ENCODE data around the gene STAB1. TPM values are rescaled to one million over a fixed set of nuclear protein-coding genes. Genes with fewer than 3 reads are reported as not detected.
A peak's percentile ranks its signal among the peaks of the same experiment; 100 is the strongest.

STAB1 gene
- total RNA-seq, 1 donor from 2014 or later: 0.07 TPM

DNA sequence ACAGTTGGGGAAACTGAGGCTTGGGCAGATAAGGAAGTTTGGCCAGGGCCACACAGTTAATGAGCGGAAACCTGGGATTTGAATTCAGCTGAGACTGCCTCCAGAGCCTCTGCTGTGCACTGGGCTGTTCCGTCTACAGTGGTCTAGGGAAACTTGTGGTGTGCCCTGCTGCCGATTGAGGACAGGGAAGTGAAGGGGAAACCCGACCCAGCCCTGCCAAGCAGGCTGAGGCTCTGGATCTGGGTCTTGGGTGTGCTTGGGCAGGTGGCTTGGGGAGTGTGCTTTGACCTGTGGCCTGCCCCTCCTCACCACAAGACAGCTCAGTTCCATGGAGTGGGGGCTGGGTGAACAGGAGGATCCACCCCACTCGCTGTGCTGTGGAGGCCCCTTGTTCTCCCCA lies 22.1 kb upstream of the STAB1 start:
- H3K36me3 Mint-ChIP-seq (ENCODE audit: low read depth): peaks cover 42% of the 10 kb centered on the region
- no peak overlapping the region for H3K27ac Mint-ChIP-seq
- H3K4me3 Mint-ChIP-seq: no peak overlapping the region
- no peaks in the 10 kb centered on the region for H3K9me3 Mint-ChIP-seq
- DNase-seq: no peak
- H3K27me3 Mint-ChIP-seq: no peaks in the 10 kb centered on the region
- intact Hi-C loops (cut with micrococcal nuclease): no loop called here
- peaks cover 4% of the 10 kb centered on the region for H3K4me1 Mint-ChIP-seq

DNA sequence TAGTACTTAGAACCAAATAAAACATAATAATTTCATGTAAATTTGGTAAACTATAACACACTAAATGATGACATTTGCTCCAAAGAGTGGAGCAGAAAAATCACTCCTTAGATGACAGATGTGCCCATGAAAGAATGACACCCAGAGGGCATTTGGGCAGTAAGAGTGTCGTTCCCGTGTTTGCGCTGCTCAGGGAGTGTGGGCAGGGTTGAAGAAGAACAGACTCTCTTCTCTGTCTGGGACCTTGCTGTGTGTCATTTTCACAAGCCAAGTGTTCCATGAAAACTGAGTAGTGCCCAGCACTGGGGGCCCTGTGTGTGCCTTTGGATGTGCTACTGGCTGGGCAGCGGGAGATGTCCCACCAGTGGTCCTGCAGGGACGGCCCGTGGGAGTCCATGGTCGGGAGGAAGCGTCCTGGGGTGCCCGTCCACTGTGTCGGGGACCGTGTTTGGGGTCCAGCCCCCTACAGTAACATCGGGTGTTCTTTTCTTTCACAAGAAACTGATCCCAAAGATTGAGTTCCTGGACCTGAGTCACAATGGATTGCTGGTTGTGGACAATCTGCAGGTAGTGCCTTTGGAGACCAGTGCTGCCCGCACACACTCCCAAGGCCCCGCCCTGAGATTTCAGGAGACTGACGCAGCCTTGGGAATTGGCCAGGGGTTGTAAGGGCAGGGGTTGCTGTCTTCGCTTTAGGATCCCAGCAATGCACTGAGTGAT lies 17.9 kb upstream of the STAB1 start:
- peaks cover 62% of the 10 kb centered on the region for H3K36me3 Mint-ChIP-seq (ENCODE audit: low read depth)
- H3K9me3 Mint-ChIP-seq: no peaks in the 10 kb centered on the region
- no peak for DNase-seq
- no peak overlapping the region for H3K27ac Mint-ChIP-seq
- no peak overlapping the region for H3K4me3 Mint-ChIP-seq
- H3K4me1 Mint-ChIP-seq: no peaks in the 10 kb centered on the region
- H3K27me3 Mint-ChIP-seq: no peaks in the 10 kb centered on the region
- intact Hi-C loops (cut with micrococcal nuclease): no loop called here

DNA sequence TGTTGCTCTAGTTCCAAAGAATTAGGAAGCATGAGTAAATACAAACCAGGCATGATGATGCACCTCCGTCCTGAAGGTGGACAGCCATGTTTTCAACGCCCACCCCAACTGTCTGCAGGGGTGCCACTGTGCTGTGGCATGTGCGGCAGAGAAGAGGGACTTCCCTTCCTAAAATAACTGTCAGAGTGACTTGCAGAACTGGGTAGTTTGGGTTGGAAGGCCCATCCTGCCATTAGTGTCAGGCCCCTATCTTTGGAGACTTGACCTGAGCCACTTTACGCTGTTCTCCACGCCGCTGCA lies 17.4 kb upstream of the STAB1 start:
- no peaks in the 10 kb centered on the region for H3K27me3 Mint-ChIP-seq
- H3K27ac Mint-ChIP-seq: no peak overlapping the region
- H3K36me3 Mint-ChIP-seq (ENCODE audit: low read depth): peaks cover 63% of the 10 kb centered on the region
- no peak overlapping the region for H3K4me3 Mint-ChIP-seq
- H3K9me3 Mint-ChIP-seq: no peaks in the 10 kb centered on the region
- H3K4me1 Mint-ChIP-seq: no peaks in the 10 kb centered on the region
- DNase-seq: no peak
- intact Hi-C loops (cut with micrococcal nuclease): no loop called here

DNA sequence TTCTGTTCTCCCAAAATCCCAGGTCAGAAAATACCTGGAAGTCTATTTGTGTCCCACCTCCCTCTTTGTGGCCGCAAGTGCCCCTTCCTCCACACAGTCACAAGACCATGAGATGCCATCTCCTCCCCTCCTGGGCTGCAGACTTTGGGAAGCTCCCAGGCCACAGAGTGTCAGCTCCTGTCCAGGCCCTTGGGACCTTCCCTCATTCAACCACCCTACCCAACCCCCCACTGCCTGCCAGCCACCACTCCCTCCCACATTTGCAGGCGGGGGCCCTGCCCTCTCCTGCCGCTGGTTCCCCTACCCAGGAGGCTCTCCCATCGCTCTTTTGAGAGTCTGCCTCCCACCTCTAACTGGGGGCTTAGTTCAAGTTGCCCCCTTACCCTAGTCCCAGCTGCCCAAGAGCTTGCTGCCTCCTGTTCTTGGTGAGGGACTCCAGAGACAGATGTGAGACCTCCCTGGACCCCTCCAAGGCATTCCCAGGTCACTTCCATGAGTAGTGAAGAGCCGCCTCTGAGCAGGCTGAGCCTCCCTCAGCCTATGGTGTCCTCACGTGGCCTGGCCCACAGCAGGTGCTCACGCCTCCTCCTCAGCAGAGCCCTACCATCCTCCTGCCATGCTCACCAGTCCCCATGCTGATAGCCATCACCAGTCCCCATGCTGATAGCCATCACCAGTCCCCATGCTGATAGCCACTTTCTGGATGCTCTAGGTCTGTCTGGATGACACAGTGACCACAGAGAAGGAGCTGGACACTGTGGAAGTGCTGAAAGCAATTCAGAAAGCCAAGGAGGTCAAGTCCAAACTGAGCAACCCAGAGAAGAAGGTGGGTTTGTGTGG lies 15.9 kb upstream of the STAB1 start:
- Mint-ChIP-seq H3K4me3 (no peak overlapping the region), H3K27me3 (no peaks in the 10 kb centered on the region), H3K36me3 (ENCODE audit: low read depth) (peaks cover 60% of the 10 kb centered on the region), H3K9me3 (no peaks in the 10 kb centered on the region), H3K27ac (no peak overlapping the region), H3K4me1 (no peaks in the 10 kb centered on the region)
- intact Hi-C loops (cut with micrococcal nuclease): no loop called here
- no peak for DNase-seq

DNA sequence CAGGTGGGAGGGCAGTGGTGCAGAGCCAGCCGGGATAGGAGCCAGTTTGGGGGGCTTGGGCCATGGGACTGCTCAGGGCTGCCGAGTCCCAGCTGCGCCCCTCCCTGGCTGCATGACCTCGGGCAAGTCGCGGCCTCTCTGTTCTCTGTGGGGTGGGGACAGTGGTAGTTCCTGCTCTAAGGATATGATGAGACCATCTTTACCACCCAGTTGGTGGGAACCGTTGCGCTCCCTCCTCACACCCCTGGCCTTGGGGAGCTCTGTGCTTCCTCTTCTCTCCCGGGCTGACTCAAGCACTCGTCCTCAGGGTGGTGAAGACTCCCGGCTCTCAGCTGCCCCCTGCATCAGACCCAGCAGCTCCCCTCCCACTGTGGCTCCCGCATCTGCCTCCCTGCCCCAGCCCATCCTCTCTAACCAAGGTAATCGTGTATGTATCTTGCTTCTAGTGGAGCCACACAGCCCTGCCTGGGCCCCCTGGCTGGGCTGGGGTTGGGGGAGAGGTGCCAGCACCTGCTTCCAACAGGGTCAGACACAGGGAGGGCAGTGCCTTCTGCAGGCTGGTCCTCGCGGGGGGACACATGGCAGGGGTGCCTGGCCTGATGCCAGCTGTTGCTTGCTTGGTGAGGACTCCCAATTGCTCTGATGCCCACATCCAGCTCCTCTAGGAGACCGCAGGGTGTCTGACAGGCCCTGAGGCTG lies 15.1 kb upstream of the STAB1 start:
- peaks cover 58% of the 10 kb centered on the region for H3K36me3 Mint-ChIP-seq (ENCODE audit: low read depth)
- DNase-seq: no peak
- no peaks in the 10 kb centered on the region for H3K27me3 Mint-ChIP-seq
- no peak overlapping the region for H3K27ac Mint-ChIP-seq
- H3K4me1 Mint-ChIP-seq: no peaks in the 10 kb centered on the region
- H3K9me3 Mint-ChIP-seq: no peaks in the 10 kb centered on the region
- intact Hi-C loops (cut with micrococcal nuclease): no loop called here
- no peak overlapping the region for H3K4me3 Mint-ChIP-seq

DNA sequence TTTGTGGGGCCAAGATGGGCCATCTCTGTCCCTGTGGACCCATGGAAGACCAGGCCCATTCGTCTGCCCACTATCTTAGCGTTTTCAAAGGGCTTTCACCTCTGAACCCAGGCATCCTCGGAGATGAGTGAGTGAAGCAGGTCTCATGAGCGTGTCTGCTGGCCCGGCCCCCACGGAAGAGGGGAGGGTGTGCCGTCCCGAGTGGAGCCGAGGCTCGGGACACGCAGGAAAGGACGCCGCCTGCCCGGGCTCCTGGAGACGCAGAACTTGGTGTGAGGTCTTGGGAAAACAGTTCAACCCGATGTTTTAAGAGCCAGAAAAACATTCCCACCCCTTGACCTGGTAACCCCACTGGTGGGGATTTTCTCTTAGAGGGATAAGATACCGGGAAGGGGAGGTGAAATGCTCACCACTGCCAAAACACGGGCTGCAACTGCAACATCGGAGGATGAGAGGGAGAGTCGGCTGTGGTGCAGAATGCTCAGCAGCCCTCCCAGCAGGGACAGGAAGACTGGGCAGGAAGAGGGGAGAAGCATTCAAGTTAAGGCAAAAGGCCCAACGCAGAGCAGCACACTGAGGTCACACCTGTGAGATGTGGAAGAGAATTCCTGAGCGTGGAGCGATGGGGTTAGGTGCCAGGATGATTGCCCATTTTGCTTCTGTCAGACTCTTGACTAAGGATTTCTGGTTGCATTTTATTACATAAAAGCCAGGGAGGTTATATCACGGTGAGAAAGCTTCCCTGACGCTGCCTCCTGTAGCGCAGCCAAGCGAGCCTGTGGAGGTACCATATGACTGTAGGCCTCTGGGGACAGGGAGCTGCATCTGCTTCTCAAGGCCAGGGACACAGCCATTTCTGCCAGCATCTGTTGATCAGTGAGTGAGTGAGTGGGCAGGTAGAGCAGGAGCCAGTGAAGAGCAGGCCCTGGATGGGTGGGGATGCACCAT lies 14.1 kb upstream of the STAB1 start:
- no peaks in the 10 kb centered on the region for H3K4me1 Mint-ChIP-seq
- no peaks in the 10 kb centered on the region for H3K9me3 Mint-ChIP-seq

DNA sequence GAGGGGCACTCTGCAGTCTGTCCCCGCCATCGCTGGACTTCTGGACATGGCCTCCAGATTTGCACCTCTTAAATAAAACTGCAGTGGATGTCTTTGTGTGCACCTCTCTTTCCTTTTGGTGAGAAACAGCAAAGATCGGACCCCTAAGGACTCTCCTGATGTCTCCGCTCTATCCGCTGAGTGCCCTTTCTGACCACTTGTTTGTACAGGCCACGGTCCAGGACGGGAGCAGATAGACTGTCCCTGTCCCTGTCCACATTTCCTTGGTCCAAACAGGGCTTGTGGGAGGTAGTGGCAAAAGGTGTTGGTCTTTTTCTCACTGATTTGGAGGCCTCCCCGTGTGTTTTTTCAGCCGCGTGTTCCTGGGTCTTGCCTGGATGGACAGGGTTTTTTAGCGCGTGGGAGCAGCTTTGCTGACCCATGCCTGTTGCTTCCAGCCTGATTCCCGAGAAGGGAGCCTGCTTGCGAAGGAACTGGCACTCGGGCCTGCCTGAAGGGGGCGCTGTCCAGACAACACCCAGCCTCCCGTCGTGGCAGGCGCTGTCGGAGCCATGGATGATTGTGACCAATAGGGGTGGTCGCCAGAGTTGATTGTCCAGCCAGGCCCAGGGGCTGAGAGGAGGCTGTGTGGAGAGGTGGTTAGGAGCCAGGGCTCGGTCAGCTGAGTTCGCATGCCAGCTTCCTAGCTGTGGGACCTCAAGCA lies 13.2 kb upstream of the STAB1 start:
- peaks cover 53% of the 10 kb centered on the region for H3K36me3 Mint-ChIP-seq (ENCODE audit: low read depth)
- H3K27ac Mint-ChIP-seq: no peak overlapping the region
- intact Hi-C loops (cut with micrococcal nuclease): no loop called here
- no peaks in the 10 kb centered on the region for H3K27me3 Mint-ChIP-seq
- H3K4me1 Mint-ChIP-seq: no peaks in the 10 kb centered on the region
- DNase-seq: peak; percentile 67
- no peak overlapping the region for H3K4me3 Mint-ChIP-seq
- H3K9me3 Mint-ChIP-seq: no peaks in the 10 kb centered on the region

More for the DNA sequence above, 14.1 kb upstream of the STAB1 start:
- intact Hi-C loops (cut with micrococcal nuclease): no loop called here
- no peak for DNase-seq
- Mint-ChIP-seq H3K4me3 (no peak overlapping the region), H3K36me3 (ENCODE audit: low read depth) (peaks cover 55% of the 10 kb centered on the region), H3K27ac (no peak overlapping the region), H3K27me3 (no peaks in the 10 kb centered on the region)

DNA sequence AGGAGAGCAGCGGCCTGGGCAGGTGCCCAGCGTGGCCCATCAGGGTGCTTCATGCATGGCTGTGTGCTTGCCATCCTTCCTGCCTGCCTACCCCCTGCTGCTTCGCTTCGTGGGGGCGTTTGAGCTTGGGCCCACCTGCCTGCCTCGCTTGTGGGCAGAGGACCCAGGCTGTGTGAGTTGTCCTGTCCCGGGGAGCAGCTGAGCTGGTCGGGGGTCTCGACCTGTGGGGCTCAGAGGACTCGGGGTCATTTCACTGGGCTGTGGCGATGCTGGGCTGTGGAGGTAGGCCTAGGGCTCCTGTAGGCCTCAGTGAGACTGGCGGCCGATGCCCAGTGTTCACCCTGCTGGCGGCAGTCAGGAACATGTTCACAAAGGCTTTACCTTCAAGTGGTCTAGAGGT lies 12.1 kb upstream of the STAB1 start:
- H3K4me3 Mint-ChIP-seq: no peak overlapping the region
- H3K4me1 Mint-ChIP-seq: no peaks in the 10 kb centered on the region
- no peaks in the 10 kb centered on the region for H3K9me3 Mint-ChIP-seq
- DNase-seq: no peak
- H3K36me3 Mint-ChIP-seq (ENCODE audit: low read depth): peaks cover 50% of the 10 kb centered on the region
- intact Hi-C loops (cut with micrococcal nuclease): no loop called here
- H3K27me3 Mint-ChIP-seq: no peaks in the 10 kb centered on the region
- H3K27ac Mint-ChIP-seq: no peak overlapping the region

DNA sequence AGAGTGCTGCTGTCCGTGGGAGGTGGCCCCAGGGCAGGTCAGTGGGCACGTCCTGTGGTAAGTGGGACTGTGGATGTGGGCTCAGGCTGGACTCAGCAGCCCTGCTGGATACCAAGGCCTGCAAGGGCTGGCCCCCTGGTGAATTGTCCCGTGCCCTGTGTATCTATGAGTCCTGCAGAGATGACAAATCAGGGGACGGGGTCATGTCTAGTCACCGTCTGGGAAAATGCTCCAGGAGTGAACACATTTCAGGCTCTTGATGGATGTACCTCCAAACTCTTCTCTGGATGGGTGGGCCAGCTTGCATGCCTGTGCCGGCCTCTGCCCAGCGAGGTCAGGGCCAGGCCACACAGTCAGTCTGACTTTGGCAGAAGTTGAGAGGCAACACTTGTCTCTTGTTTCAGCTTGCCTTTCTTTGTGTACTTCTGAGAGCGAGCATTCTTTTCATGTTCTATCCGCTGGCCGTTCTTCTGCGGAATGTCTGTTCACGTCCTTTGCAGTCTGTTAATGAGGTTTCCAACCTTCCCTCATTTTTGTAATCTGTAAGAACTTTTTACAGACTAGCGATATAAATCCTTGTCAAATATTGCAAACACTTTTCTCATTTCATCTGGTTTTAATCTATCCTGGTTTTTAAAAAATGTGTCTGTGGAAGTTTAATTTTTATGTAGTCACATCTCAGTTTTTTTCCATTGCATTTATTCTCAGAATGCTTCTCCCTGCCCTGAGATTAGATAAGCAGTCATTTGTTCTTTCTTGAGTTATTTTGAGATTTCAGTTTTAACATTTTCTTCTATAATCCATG lies 11.4 kb upstream of the STAB1 start:
- Mint-ChIP-seq H3K4me1 (no peaks in the 10 kb centered on the region), H3K27me3 (no peaks in the 10 kb centered on the region)

DNA sequence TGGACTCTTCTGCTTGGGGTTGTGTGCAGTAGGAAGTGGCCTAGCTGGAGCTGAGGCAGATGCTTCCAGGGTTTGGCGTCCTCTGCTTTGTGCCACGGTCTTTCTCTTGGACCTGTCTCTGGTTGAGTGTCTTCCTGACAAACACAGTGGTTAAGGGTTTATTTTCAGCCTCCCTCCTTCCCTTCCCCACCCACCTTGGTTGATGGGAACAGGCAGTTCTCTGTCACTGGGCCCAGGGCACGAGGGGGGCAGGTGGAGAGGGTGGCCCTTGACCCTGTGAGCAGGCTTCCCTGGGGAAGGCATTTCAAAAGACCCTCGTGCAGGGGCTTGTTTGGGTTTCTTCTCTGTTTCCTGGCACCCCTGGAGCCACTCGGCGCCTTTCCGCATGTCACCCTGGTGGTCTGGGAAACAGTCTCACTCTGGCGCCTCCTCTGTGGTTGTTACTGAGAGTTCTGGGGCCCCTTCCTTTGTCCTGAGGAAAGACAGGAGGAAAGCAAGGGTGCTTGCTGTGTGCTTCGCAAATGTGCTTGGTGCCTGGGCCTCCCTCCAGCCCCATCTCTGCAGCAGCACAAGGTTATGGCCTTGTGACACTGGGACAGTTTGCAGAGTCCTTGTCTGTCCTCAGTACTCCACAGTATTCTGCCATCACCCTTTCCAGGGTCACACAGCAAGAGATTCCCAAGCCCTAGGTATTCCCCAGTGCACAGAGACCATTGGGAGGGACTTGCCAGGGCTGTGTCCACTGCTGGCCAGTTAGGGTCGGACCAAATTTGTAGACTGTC lies 10.3 kb upstream of the STAB1 start:
- Mint-ChIP-seq H3K4me3 (no peak overlapping the region), H3K9me3 (no peaks in the 10 kb centered on the region), H3K27ac (no peak overlapping the region), H3K4me1 (no peaks in the 10 kb centered on the region), H3K36me3 (ENCODE audit: low read depth) (peaks cover 41% of the 10 kb centered on the region), H3K27me3 (no peaks in the 10 kb centered on the region)
- intact Hi-C loops (cut with micrococcal nuclease): no loop called here
- no peak for DNase-seq

More for the DNA sequence above, 11.4 kb upstream of the STAB1 start:
- peaks cover 48% of the 10 kb centered on the region for H3K36me3 Mint-ChIP-seq (ENCODE audit: low read depth)
- intact Hi-C loops (cut with micrococcal nuclease): no loop called here
- DNase-seq: no peak
- no peak overlapping the region for H3K4me3 Mint-ChIP-seq
- no peak overlapping the region for H3K27ac Mint-ChIP-seq
- no peaks in the 10 kb centered on the region for H3K9me3 Mint-ChIP-seq

DNA sequence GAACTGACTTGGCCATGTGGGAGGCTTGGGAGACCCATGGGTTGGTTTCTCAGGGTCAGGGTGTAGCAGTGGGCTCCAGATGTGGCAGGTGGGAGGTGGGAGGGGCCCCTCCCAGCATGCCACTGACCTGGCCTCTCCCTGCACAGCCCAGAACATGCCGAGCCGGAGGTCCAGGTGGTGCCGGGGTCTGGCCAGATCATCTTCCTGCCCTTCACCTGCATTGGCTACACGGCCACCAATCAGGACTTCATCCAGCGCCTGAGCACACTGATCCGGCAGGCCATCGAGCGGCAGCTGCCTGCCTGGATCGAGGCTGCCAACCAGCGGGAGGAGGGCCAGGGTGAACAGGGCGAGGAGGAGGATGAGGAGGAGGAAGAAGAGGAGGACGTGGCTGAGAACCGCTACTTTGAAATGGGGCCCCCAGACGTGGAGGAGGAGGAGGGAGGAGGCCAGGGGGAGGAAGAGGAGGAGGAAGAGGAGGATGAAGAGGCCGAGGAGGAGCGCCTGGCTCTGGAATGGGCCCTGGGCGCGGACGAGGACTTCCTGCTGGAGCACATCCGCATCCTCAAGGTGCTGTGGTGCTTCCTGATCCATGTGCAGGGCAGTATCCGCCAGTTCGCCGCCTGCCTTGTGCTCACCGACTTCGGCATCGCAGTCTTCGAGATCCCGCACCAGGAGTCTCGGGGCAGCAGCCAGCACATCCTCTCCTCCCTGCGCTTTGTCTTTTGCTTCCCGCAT lies 7.9 kb upstream of the STAB1 start:
- Mint-ChIP-seq H3K4me1 (no peaks in the 10 kb centered on the region), H3K9me3 (no peaks in the 10 kb centered on the region), H3K27ac (no peak overlapping the region), H3K36me3 (ENCODE audit: low read depth) (peaks cover 38% of the 10 kb centered on the region), H3K27me3 (no peaks in the 10 kb centered on the region), H3K4me3 (no peak overlapping the region)
- intact Hi-C loops (cut with micrococcal nuclease): no loop called here
- no peak for DNase-seq
